Inflammatory macrophage treated with lipopolysaccharide for 4 hours (primary cell): Measurements from ENCODE around the gene TNKS2.
A peak's percentile ranks its signal among the peaks of the same experiment; 100 is the strongest.

Source experiments
- DNase-seq: peaks from one replicate; pipeline ENCODE4 v3.0.0-alpha.2; 2020

TNKS2 gene

GRCh38 chr10:91879515-91880170 is 81.4 kb downstream of the TNKS2 start:
- DNase-seq = no peak

GRCh38 chr10:91880310-91880709 is 82.1 kb downstream of the TNKS2 start:
- no peak for DNase-seq

- no peak for DNase-seq
Measured at GRCh38 chr10:91883549-91884444, 85.6 kb downstream of the TNKS2 start.

- no peak for DNase-seq
Measured at GRCh38 chr10:91884536-91884935, 86.3 kb downstream of the TNKS2 start.

GRCh38 chr10:91885362-91886079 is 87.3 kb downstream of the TNKS2 start:
- no peak for DNase-seq

GRCh38 chr10:91886954-91887271 is 88.7 kb downstream of the TNKS2 start:
- DNase-seq = no peak

GRCh38 chr10:91887272-91888076 is 89.2 kb downstream of the TNKS2 start:
- DNase-seq = no peak

- DNase-seq = peak; percentile 50
Measured at GRCh38 chr10:91891125-91892001, 93.1 kb downstream of the TNKS2 start.

GRCh38 chr10:91893051-91893450 is 94.8 kb downstream of the TNKS2 start:
- no peak for DNase-seq

GRCh38 chr10:91894261-91894685 is 96.0 kb downstream of the TNKS2 start:
- DNase-seq = peak; percentile 35

- no peak for DNase-seq
Measured at GRCh38 chr10:91896212-91896756, 98.1 kb downstream of the TNKS2 start.

- DNase-seq = no peak
Measured at GRCh38 chr10:91897421-91897820, 99.2 kb downstream of the TNKS2 start.

- peak; percentile 91 for DNase-seq
Measured at GRCh38 chr10:91901784-91902677, 103.8 kb downstream of the TNKS2 start.

- no peak for DNase-seq
Measured at GRCh38 chr10:91907033-91907594, 108.9 kb downstream of the TNKS2 start.

GRCh38 chr10:91907914-91908336 is 109.7 kb downstream of the TNKS2 start:
- no peak for DNase-seq

- DNase-seq = peak; percentile 79
Measured at GRCh38 chr10:91908337-91909116, 110.3 kb downstream of the TNKS2 start.

- no peak for DNase-seq
Measured at GRCh38 chr10:91909117-91909677, 111.0 kb downstream of the TNKS2 start, which contains the start of gene FGFBP3. Gene FGFBP3, minus strand, starts transcription at chr10:91909486. Its CDS starts 517 bp downstream, at chr10:91908969.

GRCh38 chr10:91910467-91910866 is 112.2 kb downstream of the TNKS2 start:
- DNase-seq = no peak
